Measurements from ENCODE around the gene SEMA3B. TPM values are rescaled to one million over a fixed set of nuclear protein-coding genes. Genes with fewer than 3 reads are reported as not detected.

SEMA3B gene
- total and polyA plus RNA-seq, 2 donors (not counting 3 experiments of a cell fraction or from before 2014, with no cell fraction given), result 1.2 to 1.5 TPM

DNA sequence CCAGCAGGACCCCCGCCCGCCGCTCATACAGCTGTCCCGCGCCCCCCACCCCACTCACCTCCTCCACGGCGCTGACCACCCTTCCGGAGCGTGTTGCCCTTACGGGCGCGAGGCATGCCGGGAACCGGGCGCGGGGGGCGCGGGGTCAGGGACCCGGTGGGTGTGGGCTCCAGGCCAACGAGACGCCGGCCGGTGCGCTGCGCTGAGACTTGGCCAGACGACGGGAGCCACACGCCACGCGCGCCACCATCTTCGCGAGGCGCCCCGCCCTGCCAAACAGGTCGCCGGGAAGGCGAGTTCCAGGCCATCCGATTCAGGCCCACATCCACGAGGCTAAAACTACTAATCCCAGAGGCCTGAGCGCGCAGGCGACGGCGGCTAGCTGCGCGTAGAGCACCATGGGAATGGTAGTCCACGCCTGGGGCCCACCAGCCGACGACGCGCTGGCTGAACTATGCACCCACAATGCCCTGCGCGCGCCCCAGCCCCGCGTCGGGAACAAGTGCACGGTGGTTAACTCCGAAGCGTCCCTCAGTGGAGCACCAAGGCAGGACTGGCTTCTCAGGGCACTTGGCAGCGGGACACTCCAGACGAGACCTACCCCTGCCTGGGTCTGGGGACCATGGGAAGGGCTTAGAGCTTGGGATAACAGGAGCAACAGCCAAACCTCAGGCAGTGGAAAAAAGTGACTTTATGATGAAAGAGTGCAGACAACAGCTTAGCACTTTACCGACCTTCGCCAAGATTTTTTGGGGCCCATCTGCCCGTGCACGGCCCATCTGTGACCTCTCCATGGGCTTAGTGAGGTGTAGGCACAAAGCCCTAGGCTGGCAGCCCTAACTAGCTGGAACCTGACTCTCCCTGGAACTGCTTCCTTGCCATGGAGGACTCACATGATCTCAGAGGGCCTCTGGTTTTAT is 23.5 kb downstream of the SEMA3B start, which contains the start of gene IFRD2:
IFRD2 (minus strand) TSS at position 271 of the 920 bp plus-strand sequence; CDS start at position 116, 155 bp downstream.
- CTCF ChIA-PET, result interaction anchor here (1.5 to 2.4 kb wide), 4 partner anchors 14 to 46 kb away, joined by 5 to 18 read pairs (median 8); partner anchors contain the start of gene LSMEM2
- Histone ChIP-seq H2AFZ (ENCODE audit: low read depth, low read length) (peak within 1 kb of the TSS; percentile 47), H3K4me1 (ENCODE audit: control insufficient read depth, extremely low read depth, insufficient read depth, low read length) (peaks cover 11% of the 10 kb centered on the region), H3K9me1 (replicated peaks; ENCODE audit: control insufficient read depth, extremely low read depth, insufficient read depth, low read length) (no peaks in the 10 kb centered on the region), H3K36me3 (ENCODE audit: control insufficient read depth in 2 of 2, extremely low read depth in 1 of 2, insufficient read depth in 2 of 2, low read length in 2 of 2) (peaks cover 3 to 25% of the 10 kb centered on the region in 2 experiments), H3K27ac (ENCODE audit: insufficient read depth, low read depth, low read length) (peak within 1 kb of the TSS; percentile 53), H3K4me3 (replicated peaks in 1 of 3; ENCODE audit: insufficient read depth in 1 of 3, low read depth in 1 of 3, low read length in 3 of 3) (peak within 1 kb of the TSS; percentile 70 to 84 (median 76)), H3K27me3 (ENCODE audit: control insufficient read depth in 2 of 2, insufficient read depth in 2 of 2, low read length in 2 of 2) (no peaks in the 10 kb centered on the region), H3K4me2 (ENCODE audit: insufficient read depth, low read length) (peak within 1 kb of the TSS; percentile 79), H4K20me1 (replicated peaks; ENCODE audit: control insufficient read depth, extremely low read depth, insufficient read depth, low read length) (no peaks in the 10 kb centered on the region), H3K79me2 (ENCODE audit: control insufficient read depth, insufficient read depth, low read length) (peaks cover 27% of the 10 kb centered on the region), H3K9ac (replicated peaks; ENCODE audit: extremely low read depth, insufficient read depth, low read length) (peak within 1 kb of the TSS; percentile 66), H3K9me3 (replicated peaks; ENCODE audit: control insufficient read depth, insufficient read depth, low read length) (no peaks in the 10 kb centered on the region)
- peak; percentile 98 for DNase-seq (ENCODE audit: low read depth, low spot score)
- dilution Hi-C loops (cut with MboI; ENCODE audit: extremely low pct_ligation_motif_present, low sequenced_read_pairs), result no loop called here
- BruUV-seq (replicated peaks), result TSS peak; percentile 56
- TF ChIP-seq JUN (IDR thresholded peaks at IDR 0.05; ENCODE audit: borderline replicate concordance, insufficient read depth, insufficient read length, low read depth) (no peak), POLR2A (IDR thresholded peaks at IDR 0.05; ENCODE audit: low read depth, low read length) (peak; percentile 81), POLR2AphosphoS5 (IDR thresholded peaks at IDR 0.05; ENCODE audit: insufficient read depth, low read depth, low read length) (peak; percentile 81), EZH2 (IDR thresholded peaks at IDR 0.05; ENCODE audit: borderline replicate concordance, low read depth, low read length, severe bottlenecking) (no peak), MYC (IDR thresholded peaks at IDR 0.05; ENCODE audit: low read depth, low read length) (peak; percentile 62), FOS (IDR thresholded peaks at IDR 0.05; ENCODE audit: borderline replicate concordance, insufficient read depth, low read length) (no peak), GATA2 (IDR thresholded peaks at IDR 0.05; ENCODE audit: insufficient read depth, insufficient read length, low read depth, low read length) (no peak)
- TF ChIP-seq, protein P1, sequence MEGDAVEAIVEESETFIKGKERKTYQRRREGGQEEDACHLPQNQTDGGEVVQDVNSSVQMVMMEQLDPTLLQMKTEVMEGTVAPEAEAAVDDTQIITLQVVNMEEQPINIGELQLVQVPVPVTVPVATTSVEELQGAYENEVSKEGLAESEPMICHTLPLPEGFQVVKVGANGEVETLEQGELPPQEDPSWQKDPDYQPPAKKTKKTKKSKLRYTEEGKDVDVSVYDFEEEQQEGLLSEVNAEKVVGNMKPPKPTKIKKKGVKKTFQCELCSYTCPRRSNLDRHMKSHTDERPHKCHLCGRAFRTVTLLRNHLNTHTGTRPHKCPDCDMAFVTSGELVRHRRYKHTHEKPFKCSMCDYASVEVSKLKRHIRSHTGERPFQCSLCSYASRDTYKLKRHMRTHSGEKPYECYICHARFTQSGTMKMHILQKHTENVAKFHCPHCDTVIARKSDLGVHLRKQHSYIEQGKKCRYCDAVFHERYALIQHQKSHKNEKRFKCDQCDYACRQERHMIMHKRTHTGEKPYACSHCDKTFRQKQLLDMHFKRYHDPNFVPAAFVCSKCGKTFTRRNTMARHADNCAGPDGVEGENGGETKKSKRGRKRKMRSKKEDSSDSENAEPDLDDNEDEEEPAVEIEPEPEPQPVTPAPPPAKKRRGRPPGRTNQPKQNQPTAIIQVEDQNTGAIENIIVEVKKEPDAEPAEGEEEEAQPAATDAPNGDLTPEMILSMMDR (IDR thresholded peaks at IDR 0.05; ENCODE audit: extremely low read depth in 1 of 2, insufficient read depth in 1 of 2, low read depth in 1 of 2, low read length in 2 of 2), result peak in 1 of 2 donors; percentile 6
- TF ChIP-seq, protein P2, sequence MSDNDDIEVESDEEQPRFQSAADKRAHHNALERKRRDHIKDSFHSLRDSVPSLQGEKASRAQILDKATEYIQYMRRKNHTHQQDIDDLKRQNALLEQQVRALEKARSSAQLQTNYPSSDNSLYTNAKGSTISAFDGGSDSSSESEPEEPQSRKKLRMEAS (IDR thresholded peaks at IDR 0.05; ENCODE audit: insufficient read depth, insufficient read length), result peak; percentile 87
- intact Hi-C loops (cut with micrococcal nuclease), result loop anchor here (1.0 kb wide), 2 partner anchors 30 to 37 kb away; partner anchors contain the start of gene HYAL2
- FAIRE-seq, result peak; percentile 100
- POLR2A ChIA-PET, result interaction anchor here (1.4 kb wide), 1 partner anchor 36 kb away, joined by 4 read pairs; the partner anchor contains the start of gene TUSC2
